HG02885 (cell line): ENCODE data around the gene DNAH17.

ENCODE experiments used
- ATAC-seq: cut with Tn5 transposase; IDR thresholded peaks from one replicate; pipeline ENCODE4 v1.9.1; 2021; ENCODE audit warnings: mild to moderate bottlenecking; ENCODE audit not compliant: unreplicated experiment, poor library complexity

DNAH17 gene

DNA sequence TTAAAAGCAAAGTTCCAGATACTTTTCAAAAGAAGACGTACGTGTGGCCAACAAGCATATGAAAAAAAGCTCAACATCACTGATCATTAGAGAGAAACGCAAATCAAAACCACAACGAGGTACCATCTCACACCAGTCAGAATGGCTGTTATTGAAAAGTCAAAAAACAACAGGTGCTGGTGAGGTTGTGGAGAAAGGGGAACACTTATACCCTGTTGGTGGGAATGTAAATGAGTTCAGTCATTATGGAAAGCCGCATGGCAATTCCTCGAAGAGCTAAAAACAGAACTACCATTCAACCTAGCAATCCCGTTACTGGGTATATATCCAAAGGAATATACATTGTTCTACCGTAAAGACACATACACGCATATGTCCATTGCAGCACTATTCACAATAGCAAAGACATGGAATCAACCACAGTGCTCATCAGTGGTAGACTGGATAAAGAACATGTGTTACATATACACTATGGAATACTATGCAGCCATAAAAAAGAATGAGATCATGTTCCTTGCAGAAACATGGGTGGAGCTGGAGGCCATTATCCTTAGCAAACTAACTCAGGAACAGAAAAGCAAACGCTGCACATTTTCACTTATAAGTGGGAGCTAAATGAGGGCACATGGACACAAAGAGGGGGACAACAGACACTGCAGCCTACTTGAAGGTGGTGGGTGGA, 31.1 kb upstream of the DNAH17 start:
- no peak for ATAC-seq

DNA sequence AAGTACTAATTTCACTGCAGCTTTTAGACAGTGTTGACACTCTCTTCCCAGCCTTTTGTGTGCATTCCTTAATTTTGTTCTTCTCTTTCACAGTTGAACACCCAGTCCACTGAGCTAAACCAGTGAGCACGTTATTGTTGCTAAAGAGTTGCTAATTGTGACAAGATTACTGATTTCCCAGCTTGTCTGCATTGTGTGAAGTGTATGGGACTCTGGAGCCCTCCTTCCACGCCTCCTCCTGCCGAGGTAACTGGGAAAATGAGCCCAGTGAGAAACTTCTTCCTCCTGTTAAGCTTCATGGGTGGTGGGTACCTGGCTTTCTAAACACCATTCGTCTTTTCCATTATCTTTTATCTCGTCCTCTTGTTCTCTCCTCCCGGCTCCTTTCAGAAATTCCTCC, 29.8 kb upstream of the DNAH17 start:
- no peak for ATAC-seq

DNA sequence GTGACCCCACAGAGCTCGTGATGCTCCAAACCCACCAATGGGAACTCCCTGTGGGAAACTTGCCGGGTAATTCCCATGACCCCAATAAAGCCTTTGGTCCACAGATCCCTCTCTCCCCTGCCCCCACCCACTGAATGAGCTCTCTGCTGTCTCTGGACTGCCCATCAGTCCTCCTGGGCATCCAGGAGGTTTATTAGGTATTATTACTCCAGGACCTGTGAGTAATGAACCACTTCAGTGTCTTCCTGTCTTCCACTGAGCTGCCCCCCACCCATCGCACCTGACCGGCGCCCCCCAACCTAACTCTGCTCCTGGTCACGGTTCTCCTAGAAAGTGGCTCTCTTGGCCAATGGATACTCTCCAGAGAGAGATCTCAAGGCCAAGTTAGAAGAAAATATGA, 28.7 kb upstream of the DNAH17 start:
- no peak for ATAC-seq

DNA sequence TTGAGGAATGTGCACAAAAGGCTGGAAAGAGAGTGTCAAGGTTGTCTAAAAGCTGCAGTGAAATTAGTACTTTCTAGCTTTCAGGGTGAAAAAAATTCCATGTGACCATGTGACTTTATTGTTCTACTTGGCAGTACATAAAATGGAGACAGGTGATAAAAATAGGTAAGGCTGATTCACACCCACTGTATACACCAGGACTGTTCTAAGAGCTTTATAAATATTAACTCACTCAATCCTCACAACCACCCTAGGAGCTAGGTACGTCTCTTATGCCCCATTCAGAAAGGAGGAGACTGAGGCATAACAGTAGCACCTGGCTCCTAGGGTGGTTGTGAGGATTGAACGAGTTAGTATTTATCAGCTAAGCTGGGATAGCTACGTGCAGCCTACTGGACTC, 28.2 kb upstream of the DNAH17 start:
- ATAC-seq: no peak

DNA sequence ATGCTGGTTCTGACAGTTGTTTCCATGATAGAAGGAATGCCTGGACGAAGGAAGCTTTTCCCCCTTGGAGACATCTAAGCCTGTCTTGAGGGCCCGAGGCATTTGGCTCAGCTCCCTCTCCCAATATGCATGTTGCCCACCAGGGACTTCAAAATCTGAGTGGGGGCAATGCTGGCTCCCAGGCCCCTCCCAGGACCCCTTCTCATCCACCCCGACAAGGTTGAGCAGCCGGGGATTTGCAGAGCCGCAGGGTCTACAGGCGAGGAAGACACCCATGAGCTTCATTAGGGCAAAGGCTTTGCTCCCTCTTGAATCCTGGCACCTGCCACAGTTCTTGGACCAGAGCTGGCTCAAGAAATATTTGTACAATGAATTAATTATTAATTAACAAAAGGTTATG, 25.1 kb upstream of the DNAH17 start:
- ATAC-seq: no peak

DNA sequence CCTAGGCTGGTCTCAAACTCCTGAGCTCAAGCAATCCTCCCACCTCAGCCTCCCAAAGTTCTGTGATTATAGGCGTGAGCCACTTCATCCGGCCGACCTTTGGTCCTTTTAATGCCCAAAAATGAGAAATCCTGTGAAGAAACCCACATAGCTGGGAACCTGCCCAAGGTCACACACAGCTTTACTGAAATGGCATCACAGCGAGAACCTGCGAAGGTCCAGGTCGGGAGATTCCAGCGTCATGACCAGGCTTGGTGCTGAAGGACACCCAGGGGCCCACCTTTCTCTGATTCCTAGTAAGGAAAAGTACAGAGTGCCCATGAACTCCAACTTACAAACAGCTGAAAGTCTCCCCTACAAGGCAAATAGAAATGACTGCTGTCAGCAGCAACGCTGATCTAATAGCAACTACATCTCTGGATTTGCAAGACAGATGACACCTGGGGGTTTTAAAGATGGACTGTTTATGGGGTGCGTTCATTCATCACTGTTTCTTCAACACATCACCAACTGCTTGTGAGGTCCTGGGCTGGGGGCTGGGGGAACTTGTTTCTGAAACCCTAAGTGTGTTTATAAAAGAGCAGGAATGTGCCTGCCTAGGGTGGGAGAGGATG, 24.5 kb upstream of the DNAH17 start:
- ATAC-seq: no peak

DNA sequence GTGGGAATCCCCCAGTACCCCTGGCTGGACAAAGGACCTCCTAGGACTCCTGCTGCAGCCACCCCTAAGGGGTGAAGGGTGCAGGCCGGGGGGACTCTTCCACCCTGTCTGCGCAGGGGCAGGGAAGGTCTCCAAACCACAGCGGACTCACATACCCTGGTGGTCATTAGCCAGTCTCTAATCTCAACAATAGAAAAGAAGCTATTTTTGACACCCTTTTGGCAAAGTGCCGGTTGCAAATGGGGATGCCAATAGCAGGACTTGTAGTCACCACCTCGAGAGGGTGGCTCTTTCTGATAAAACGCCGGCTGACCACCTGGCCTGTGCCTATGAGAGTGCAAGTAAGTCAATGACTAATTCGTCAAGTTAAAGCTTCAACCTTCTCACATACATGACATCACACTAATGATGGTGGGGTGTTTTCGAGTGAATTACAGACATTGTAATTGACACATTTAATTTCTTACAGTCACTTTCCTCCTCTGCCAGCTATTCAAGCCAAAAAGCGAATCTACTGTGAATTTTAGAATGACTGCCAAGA, 23.1 kb upstream of the DNAH17 start:
- no peak for ATAC-seq

DNA sequence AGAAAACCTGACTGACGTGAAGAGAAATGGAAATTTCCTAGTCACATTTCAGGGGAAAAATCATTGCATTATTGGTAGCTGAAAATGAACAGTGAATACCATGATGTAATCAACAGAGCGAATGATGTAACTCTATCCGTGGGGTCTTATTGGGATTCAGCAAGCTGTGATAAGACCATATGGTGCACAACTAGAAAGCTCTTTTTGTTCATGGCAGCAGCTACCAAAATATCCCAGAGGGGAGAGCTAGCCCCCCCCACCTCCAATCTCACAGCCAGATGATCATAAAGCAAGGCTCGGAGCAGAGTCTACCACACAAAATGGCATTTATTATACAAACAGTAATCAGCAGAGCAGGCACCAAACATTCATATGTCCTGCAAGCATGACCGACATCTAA, 22.2 kb upstream of the DNAH17 start:
- no peak for ATAC-seq

DNA sequence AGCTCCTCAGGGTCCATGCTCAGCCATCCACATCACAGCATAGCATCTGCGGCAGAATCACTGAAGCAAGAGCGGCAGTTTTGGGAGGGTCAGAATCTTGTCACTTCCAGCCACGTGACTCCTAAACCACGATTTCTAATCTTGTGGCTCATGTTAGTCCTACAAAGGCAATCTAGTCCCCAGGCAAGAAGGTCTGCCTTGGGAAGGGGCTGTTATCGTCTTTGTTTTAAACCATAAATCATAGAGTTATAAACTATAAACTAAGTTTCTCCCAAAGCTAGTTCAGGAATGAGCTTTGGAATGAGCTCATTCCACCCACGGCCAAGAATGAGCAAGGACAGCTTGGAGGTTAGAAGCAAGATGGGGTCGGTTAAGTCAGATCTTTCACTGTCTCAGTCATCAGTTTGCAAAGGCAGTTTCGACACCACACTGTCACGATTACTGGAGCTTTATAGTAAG, 20.8 kb upstream of the DNAH17 start:
- ATAC-seq: no peak

DNA sequence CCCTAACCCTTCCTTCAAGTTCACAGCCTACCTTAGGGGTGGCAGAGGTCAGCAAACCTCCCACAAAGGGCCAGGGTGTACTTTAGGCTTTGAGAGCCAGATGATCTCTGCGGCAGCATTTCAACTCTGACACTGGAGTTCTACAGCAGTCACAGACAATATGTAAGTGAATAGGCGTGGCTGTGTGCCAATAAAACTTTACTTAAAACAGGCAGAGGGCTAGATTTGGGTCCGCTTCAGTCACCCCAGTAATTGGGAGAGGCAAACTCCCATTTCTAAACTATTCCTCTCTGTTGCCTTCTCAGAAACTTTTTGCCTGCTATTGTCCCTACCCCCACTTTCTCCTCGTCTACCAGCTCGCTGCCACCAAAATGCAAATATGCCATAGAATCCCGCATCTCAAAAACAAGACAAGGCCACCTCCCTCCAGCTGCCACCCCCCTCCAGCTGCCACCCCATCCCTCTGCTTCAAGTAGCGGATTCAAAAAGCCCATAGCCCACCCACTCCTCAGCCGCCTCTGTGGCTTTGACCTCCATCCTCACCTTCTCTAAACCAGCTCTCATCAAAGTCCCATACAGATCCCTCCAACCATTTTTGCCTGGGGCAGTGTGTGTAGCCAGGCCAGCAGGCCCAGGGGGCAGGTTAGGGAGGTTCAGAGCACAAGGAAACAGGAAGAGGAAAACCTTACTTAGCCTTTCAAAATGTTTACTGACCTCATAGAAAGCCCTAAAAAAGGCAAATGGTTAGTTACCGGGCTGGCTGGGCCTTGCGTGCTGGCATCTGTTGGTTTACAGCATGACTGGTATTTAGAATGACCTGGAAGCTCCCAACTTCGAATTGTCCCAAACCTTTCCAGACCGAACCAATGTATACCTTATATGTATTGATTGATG, 19.9 kb upstream of the DNAH17 start:
- no peak for ATAC-seq

DNA sequence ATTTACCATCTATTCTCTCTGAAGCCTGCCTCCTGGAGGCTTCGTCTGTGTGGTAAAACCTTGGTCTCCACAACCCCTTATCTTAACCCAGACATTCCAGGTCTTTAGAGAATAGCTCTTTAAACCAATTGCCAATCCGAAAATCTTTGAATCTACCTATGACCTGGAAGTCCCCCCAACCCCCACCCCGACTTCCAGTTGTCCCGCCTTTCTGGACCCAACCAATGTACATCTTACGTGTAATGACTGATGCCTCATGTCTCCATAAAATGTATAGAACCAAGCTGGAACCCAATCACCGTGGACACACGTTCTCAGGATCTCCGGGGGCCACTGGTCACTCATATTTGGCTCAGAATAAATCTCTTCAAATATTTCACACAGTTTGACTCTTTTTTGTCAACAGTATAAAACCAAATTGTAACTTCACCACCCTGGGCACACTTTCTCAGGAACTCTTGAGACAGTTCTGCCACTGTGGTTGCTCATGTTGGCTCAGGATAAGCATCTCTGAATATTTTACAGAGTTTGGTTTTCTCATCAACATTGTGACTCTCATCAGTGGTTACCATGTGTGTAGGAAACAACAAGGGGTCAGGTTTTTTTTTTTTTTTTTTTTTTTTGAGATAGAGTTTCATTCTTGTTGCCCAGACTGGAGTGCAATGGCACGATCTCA, 18.1 kb upstream of the DNAH17 start:
- no peak for ATAC-seq

DNA sequence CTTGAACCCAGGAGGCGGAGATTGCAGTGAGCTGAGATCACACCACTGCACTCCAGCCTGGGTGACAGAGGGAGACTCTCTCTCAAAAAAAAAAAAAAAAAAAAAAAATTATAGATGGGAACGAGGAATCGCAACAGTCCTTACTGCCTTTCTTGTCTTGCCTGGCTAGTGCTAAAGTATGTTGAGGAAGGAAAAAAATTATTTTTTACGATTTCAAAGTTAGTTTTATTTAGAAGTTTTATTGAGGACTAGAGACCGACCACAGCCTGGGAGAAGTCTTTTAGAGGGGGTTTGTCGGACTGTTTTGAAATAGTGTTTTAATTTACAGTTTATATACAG, 15.8 kb upstream of the DNAH17 start:
- no peak for ATAC-seq

DNA sequence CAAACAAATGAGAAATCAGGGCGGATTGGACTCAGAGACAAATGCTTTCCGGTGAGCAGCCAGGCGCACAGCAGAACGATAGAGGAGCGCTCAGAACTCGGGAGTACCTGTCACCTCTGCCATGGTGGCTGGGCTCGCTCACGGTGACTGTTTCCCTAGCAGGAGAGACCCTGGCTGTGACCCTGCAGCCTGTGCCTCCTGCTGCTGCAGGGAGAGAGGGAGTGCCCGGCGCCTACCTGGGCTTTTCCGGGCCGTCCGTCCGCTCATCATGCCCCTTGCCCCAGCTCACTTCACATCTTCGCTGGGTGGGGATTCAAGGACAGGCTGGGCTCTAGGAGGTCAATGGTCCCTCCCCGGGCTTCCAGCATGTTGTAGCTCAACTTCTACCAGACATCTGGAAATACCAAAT, 14.1 kb upstream of the DNAH17 start:
- no peak for ATAC-seq

DNA sequence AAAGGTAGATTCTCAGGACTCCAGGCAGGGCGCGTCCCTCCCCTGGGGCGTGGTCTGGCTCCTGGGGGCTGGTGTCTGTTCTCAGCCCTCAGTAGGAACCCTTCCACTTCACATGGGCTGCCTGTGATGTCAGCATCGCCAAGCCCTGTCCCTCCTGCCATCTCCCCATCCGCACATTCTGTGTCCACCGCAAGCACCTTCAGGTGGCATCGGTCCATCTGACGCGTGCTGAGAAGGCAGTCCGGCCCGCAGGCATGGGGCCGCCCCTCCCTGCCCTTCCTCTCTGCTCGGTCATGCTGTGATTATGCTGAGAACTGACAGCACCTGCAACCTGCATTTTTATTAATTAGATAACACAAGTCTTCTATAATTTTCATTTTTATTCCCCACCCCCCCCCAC, 12.7 kb upstream of the DNAH17 start:
- ATAC-seq: no peak

DNA sequence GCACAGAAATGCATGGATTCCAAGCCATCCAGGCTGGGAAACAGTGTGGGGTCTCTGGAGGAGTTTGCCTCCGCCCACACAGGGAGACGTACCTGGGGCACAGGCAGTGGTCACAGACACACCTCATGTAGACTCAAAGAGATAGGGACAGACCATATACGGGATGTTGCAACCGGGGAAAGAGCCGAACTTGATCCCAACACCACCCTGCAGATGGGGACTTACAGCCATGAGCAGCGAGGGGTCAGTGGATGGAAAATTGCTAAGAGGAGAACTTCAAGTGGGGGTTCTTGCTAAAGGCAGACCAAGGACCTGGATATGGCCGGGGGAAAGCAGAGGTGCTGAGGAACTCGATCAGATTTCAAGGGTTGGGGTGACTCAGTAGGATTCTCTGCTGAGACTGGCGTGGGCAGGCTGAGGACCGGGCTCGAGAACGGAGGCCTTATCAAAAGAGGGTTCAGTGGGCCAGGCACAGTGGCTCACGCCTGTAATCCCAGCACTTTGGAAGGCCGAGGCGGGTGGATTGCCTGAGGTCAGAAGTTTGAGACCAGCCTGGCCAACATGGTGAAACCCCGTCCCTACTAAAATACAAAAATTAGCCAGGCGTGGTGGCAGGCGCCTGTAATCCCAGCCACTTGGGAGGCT, 12.0 kb upstream of the DNAH17 start:
- no peak for ATAC-seq

DNA sequence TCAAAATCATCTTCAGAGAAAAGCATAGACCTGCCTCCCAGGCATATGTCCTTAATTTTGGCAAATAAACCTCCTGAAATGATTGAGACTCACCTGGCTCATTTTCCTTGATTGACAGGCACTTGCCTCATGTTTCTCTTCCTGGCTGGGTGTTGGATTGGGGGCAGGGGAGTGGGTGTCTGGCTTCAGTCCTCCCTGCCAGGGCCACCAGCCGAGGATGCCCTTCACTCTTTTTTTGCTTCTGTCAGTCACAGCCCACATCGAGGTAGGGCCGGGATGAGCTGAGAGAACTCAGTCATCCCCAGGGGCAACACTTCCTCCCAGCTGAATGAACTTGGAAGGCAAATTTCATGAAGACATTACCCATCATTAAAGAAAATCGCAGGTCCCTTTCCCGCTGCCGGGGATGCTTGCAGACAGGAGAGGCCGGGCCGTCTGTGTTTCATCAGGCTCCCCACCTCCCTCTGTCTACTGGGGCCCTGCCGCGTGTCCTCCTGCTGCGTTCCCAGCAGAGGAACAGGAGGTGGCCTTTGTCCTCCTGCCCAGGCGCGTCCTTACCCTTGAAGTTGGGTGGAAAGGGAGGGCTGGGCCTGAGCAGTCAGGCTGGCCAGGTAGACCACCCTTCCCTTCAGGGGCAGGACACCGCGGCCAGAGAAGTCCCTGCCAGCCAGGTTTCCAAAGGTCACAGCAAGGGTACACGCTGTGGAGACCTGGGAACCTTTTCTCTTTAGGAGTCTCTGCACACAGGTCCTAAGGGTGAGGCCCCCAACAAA, 11.2 kb upstream of the DNAH17 start:
- ATAC-seq: no peak

DNA sequence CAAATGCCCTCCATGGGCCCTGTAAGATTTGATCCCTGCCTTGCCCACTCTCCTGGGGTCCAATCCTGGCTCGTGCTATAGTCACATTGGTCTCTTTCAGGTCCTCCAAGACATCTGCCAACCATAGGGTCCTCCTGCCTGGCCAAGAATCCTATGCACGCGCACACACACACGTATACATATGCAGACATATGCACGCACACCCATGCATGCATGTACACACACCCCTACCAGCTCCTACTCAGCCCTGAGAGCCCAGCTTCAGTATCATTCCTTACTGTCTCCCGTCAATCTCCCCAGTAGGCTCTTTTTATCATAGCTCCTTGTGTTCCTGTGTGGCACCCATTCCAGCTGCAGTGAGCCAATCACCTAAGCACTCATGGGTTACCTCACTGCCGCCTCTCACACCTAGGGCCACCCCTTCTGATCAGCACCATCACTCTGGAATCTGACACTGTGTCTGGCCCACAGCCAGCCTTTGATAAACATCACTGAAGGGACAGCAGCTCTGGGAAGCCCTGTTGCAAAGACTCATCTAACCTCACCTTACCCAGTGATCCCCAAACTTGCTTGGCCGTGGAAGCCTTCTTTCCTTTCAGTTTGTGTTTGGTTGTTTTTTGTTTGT, 7.9 kb upstream of the DNAH17 start:
- no peak for ATAC-seq

DNA sequence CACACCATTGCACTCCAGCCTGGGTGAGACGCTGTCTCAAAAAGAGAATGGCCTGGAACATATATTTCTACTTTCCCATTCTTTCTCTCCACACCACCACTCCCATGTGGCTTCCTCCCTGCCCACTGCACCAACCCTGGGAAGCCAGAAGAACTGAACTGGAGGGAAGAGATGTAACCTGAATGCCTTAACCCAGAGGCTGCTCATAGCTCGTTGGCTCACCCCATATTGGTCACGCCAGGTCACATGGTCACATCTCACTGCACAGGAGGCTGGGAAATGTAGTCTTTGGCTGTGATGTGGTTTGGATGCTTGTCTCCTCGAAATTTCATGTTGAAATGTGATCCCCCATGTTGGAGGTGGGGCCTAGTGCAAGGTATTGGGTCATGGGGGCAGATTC, 5.9 kb upstream of the DNAH17 start:
- ATAC-seq: no peak

DNA sequence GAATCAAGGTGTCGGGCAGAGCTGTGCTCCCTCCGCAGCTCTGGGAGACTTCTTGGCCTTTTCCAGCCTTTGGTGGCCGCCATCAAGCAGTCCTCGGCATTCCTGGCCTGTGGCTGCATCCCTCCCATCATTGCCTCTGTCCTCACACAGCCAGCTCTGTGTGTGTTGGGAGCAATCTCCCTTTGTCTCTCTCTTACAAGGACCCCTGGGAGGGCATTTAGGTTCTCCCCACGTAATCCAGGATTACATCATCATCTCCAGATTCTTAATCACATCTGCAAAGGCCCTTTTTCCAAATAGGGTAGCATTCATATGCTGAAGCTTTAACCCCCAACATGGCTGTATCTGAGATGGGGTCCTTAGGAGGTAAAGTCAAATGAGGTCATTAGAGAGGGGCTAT, 4.1 kb upstream of the DNAH17 start:
- ATAC-seq: no peak
